ENCODE measurements around the gene AKR1A1. TPM values are rescaled to one million over a fixed set of nuclear protein-coding genes. Genes with fewer than 3 reads are reported as not detected.

AKR1A1 gene
- total RNA-seq, 1 experiment from 2014 or later, result 111 TPM

GRCh38 chr1:45531873-45532272, 18.8 kb upstream of the AKR1A1 start:
- intact Hi-C loops (cut with micrococcal nuclease; ENCODE audit: unreplicated experiment), result no loop called here
- CTCF ChIA-PET, result no interaction called here
- Mint-ChIP-seq H3K27me3 (ENCODE audit: unreplicated experiment) (no peaks in the 10 kb centered on the region), H3K36me3 (ENCODE audit: insufficient read depth, unreplicated experiment) (no peaks in the 10 kb centered on the region), H3K4me3 (ENCODE audit: low read depth, unreplicated experiment) (no peak overlapping the region), H3K9me3 (ENCODE audit: low read depth, unreplicated experiment) (no peaks in the 10 kb centered on the region), H3K4me1 (ENCODE audit: low read depth, unreplicated experiment) (peaks cover 2% of the 10 kb centered on the region), H3K27ac (ENCODE audit: unreplicated experiment) (no peak overlapping the region)
- no peak for TF ChIP-seq CTCF (IDR thresholded peaks at IDR 0.05; ENCODE audit: unreplicated experiment)
- no peak for DNase-seq
- BruUV-seq (replicated peaks), result no TSS peak

GRCh38 chr1:45535988-45536766, 14.4 kb upstream of the AKR1A1 start:
- BruUV-seq (replicated peaks), result no TSS peak
- intact Hi-C loops (cut with micrococcal nuclease; ENCODE audit: unreplicated experiment), result no loop called here
- no peak for TF ChIP-seq CTCF (IDR thresholded peaks at IDR 0.05; ENCODE audit: unreplicated experiment)
- no peak for DNase-seq
- no peaks in the 10 kb centered on the region for H3K36me3 Mint-ChIP-seq (ENCODE audit: insufficient read depth, unreplicated experiment)
- no peak overlapping the region for H3K27ac Mint-ChIP-seq (ENCODE audit: unreplicated experiment)
- H3K27me3 Mint-ChIP-seq (ENCODE audit: unreplicated experiment), result no peaks in the 10 kb centered on the region
- H3K4me3 Mint-ChIP-seq (ENCODE audit: low read depth, unreplicated experiment), result no peak overlapping the region
- H3K9me3 Mint-ChIP-seq (ENCODE audit: low read depth, unreplicated experiment), result no peaks in the 10 kb centered on the region
- no peaks in the 10 kb centered on the region for H3K4me1 Mint-ChIP-seq (ENCODE audit: low read depth, unreplicated experiment)
- CTCF ChIA-PET, result interaction anchor here (0.6 kb wide), 1 partner anchor 213 kb away, joined by 7 read pairs; no protein-coding TSS in a partner anchor

GRCh38 chr1:45536886-45537285, 13.7 kb upstream of the AKR1A1 start:
- TF ChIP-seq CTCF (IDR thresholded peaks at IDR 0.05; ENCODE audit: unreplicated experiment), result no peak
- no peak for DNase-seq
- Mint-ChIP-seq H3K36me3 (ENCODE audit: insufficient read depth, unreplicated experiment) (no peaks in the 10 kb centered on the region), H3K27ac (ENCODE audit: unreplicated experiment) (no peak overlapping the region), H3K4me1 (ENCODE audit: low read depth, unreplicated experiment) (no peaks in the 10 kb centered on the region), H3K27me3 (ENCODE audit: unreplicated experiment) (no peaks in the 10 kb centered on the region), H3K4me3 (ENCODE audit: low read depth, unreplicated experiment) (no peak overlapping the region), H3K9me3 (ENCODE audit: low read depth, unreplicated experiment) (no peaks in the 10 kb centered on the region)
- BruUV-seq (replicated peaks), result no TSS peak
- intact Hi-C loops (cut with micrococcal nuclease; ENCODE audit: unreplicated experiment), result no loop called here
- CTCF ChIA-PET, result interaction anchor here (0.6 kb wide), 1 partner anchor 166 kb away, joined by 4 read pairs; no protein-coding TSS in a partner anchor

- intact Hi-C loops (cut with micrococcal nuclease; ENCODE audit: unreplicated experiment), result no loop called here
- Mint-ChIP-seq H3K9me3 (ENCODE audit: low read depth, unreplicated experiment) (no peaks in the 10 kb centered on the region), H3K4me3 (ENCODE audit: low read depth, unreplicated experiment) (no peak overlapping the region), H3K4me1 (ENCODE audit: low read depth, unreplicated experiment) (peaks cover 32% of the 10 kb centered on the region), H3K27ac (ENCODE audit: unreplicated experiment) (no peak overlapping the region), H3K27me3 (ENCODE audit: unreplicated experiment) (no peaks in the 10 kb centered on the region), H3K36me3 (ENCODE audit: insufficient read depth, unreplicated experiment) (no peaks in the 10 kb centered on the region)
- DNase-seq, result no peak
- TF ChIP-seq CTCF (IDR thresholded peaks at IDR 0.05; ENCODE audit: unreplicated experiment), result no peak
- CTCF ChIA-PET, result no interaction called here
- no TSS peak for BruUV-seq (replicated peaks)
These were observed 9.4 kb upstream of the AKR1A1 start for GRCh38 chr1:45541193-45541592.

All from Calu3 (cell line).